Measurements from ENCODE around the gene GTF3A.

GTF3A gene

GRCh38 chr13:27401210-27401609 is 23.2 kb upstream of the GTF3A start:
- DNase-seq (ENCODE audit: low read depth), result peak; percentile 85
- TF ChIP-seq CTCF (IDR thresholded peaks at IDR 0.05; ENCODE audit: low read depth, low read length) (no peak), MYC (IDR thresholded peaks at IDR 0.05; ENCODE audit: low read depth, low read length) (no peak), POLR2A (IDR thresholded peaks at IDR 0.05; ENCODE audit: extremely low read depth, insufficient read length) (no peak), MAX (IDR thresholded peaks at IDR 0.05; ENCODE audit: low read depth, low read length) (no peak)

GRCh38 chr13:27403203-27403678 is 21.2 kb upstream of the GTF3A start:
- TF ChIP-seq POLR2A (IDR thresholded peaks at IDR 0.05; ENCODE audit: extremely low read depth, insufficient read length) (no peak), MAX (IDR thresholded peaks at IDR 0.05; ENCODE audit: low read depth, low read length) (no peak), MYC (IDR thresholded peaks at IDR 0.05; ENCODE audit: low read depth, low read length) (no peak), CTCF (IDR thresholded peaks at IDR 0.05; ENCODE audit: low read depth, low read length) (no peak)
- DNase-seq (ENCODE audit: low read depth), result no peak
- H3K4me3 ChIP-seq (ENCODE audit: low read depth, low read length), result no peak overlapping the region

More at GRCh38 chr13:27401210-27401609, 23.2 kb upstream of the GTF3A start:
- no peak overlapping the region for H3K4me3 ChIP-seq (ENCODE audit: low read depth, low read length)

- no peak overlapping the region for H3K4me3 ChIP-seq (ENCODE audit: low read depth, low read length)
- no peak for TF ChIP-seq CTCF (IDR thresholded peaks at IDR 0.05; ENCODE audit: low read depth, low read length)
- TF ChIP-seq MAX (IDR thresholded peaks at IDR 0.05; ENCODE audit: low read depth, low read length), result no peak
- TF ChIP-seq MYC (IDR thresholded peaks at IDR 0.05; ENCODE audit: low read depth, low read length), result no peak
- TF ChIP-seq POLR2A (IDR thresholded peaks at IDR 0.05; ENCODE audit: extremely low read depth, insufficient read length), result no peak
- DNase-seq (ENCODE audit: low read depth), result no peak
These were observed 20.6 kb upstream of the GTF3A start for GRCh38 chr13:27403727-27404385.

GRCh38 chr13:27404680-27405079 is 19.7 kb upstream of the GTF3A start:
- TF ChIP-seq MAX (IDR thresholded peaks at IDR 0.05; ENCODE audit: low read depth, low read length) (no peak), CTCF (IDR thresholded peaks at IDR 0.05; ENCODE audit: low read depth, low read length) (no peak), MYC (IDR thresholded peaks at IDR 0.05; ENCODE audit: low read depth, low read length) (no peak)
- DNase-seq (ENCODE audit: low read depth), result no peak
- H3K4me3 ChIP-seq (ENCODE audit: low read depth, low read length), result no peak overlapping the region

GRCh38 chr13:27405546-27406134 is 18.8 kb upstream of the GTF3A start:
- H3K4me3 ChIP-seq (ENCODE audit: low read depth, low read length), result no peak overlapping the region
- no peak for DNase-seq (ENCODE audit: low read depth)
- no peak for TF ChIP-seq POLR2A (IDR thresholded peaks at IDR 0.05; ENCODE audit: extremely low read depth, insufficient read length)
- no peak for TF ChIP-seq MAX (IDR thresholded peaks at IDR 0.05; ENCODE audit: low read depth, low read length)
- no peak for TF ChIP-seq CTCF (IDR thresholded peaks at IDR 0.05; ENCODE audit: low read depth, low read length)
- no peak for TF ChIP-seq MYC (IDR thresholded peaks at IDR 0.05; ENCODE audit: low read depth, low read length)
